B cell (primary cell): ENCODE results near the gene CACNA1G. TPM values are rescaled to one million over a fixed set of nuclear protein-coding genes. Genes with fewer than 3 reads are reported as not detected.

Source experiments
- ATAC-seq: fragments of 200-7000 bp; cut with Tn5 transposase; one replicate; pipeline ENCODE4 v1.10.0; 2021; ENCODE audit warnings: low read depth, mild to moderate bottlenecking, moderate number of reproducible peaks, moderate library complexity
- CTCF ChIA-PET: fragments of 350-600 bp; sonication (Branson Sonifier 250); formaldehyde crosslinking; loops from one replicate; lab custom pipeline; 2021; ENCODE audit warnings: antibody characterized with exemption, inconsistent platforms; lab: Charles Lee
- POLR2A ChIA-PET: fragments of 350-600 bp; sonication (Branson Sonifier 250); formaldehyde crosslinking; loops from one replicate; lab custom pipeline; 2021; ENCODE audit warnings: antibody characterized with exemption; lab: Charles Lee
- DNase-seq: peaks from one replicate; pipeline ENCODE4 v3.0.0; 2013
- H2AFZ ChIP-seq: 2 replicates; pipeline ENCODE4 v1.6.1; 2012; ENCODE audit warnings: mild to moderate bottlenecking, low read depth, low read length; ENCODE audit not compliant: insufficient read depth, poor library complexity, severe bottlenecking
- H3K27ac ChIP-seq, 2 donors: 1 replicate in 1 of 2; 2 replicates in 1 of 2; pipeline ENCODE4 v1.5.1; 2012 to 2013; ENCODE audit warnings: low read length in 2 of 2, mild to moderate bottlenecking in 2 of 2, moderate library complexity in 1 of 2
- H3K27me3 ChIP-seq, 4 experiments: fragments of 200-600 bp in 1 of 4; sonication (generic) in 1 of 4; replicated peaks in 1 of 4; 1 replicate in 2 of 4; 2 replicates in 2 of 4; pipeline versions ENCODE4 v1.6.1 to v1.7.0; 2013 to 2016; ENCODE audit warnings: low read length in 3 of 4, mild to moderate bottlenecking in 2 of 4, mixed read lengths in 1 of 4, moderate library complexity in 1 of 4; ENCODE audit not compliant: insufficient read depth in 4 of 4, control insufficient read depth in 3 of 4; ENCODE audit errors: control extremely low read depth in 1 of 4
- H3K36me3 ChIP-seq, 2 experiments: replicated peaks in 1 of 2; 1 replicate in 1 of 2; 2 replicates in 1 of 2; pipeline versions ENCODE4 v1.6.1 to v1.7.1; 2013; ENCODE audit warnings: low read length in 1 of 2; ENCODE audit not compliant: insufficient read depth in 2 of 2, control insufficient read depth in 1 of 2; ENCODE audit errors: control extremely low read depth in 1 of 2, extremely low read depth in 1 of 2
- H3K4me1 ChIP-seq, 2 donors: fragments of 200-600 bp in 1 of 2; sonication (generic) in 1 of 2; 1 replicate in 1 of 2; 2 replicates in 1 of 2; pipeline versions ENCODE4 v1.5.1 to v1.6.1; 2013 to 2017; ENCODE audit warnings: low read length in 2 of 2; ENCODE audit not compliant: control insufficient read depth in 2 of 2, insufficient read depth in 2 of 2
- H3K4me2 ChIP-seq: replicated peaks from 2 replicates; pipeline ENCODE3; 2012; ENCODE audit warnings: mild to moderate bottlenecking, low read depth, low read length; ENCODE audit not compliant: poor library complexity, severe bottlenecking
- H3K4me3 ChIP-seq, 5 experiments: fragments of 200-600 bp in 1 of 5; sonication (generic) in 1 of 5; 1 replicate in 3 of 5; 2 replicates in 2 of 5; pipeline versions ENCODE4 v1.5.1 to v1.7.0; 2011 to 2016; ENCODE audit warnings: low read length in 4 of 5, mild to moderate bottlenecking in 4 of 5, low read depth in 2 of 5, control low read depth in 1 of 5, moderate library complexity in 1 of 5; ENCODE audit not compliant: insufficient read depth in 1 of 5; ENCODE audit errors: control extremely low read depth in 1 of 5, extremely low read depth in 1 of 5
- H3K79me2 ChIP-seq: fragments of 200-600 bp; sonication (generic); one replicate; pipeline ENCODE4 v1.6.0; 2016; ENCODE audit warnings: low read length; ENCODE audit not compliant: control insufficient read depth, insufficient read depth
- H3K9ac ChIP-seq: fragments of 200-600 bp; sonication (generic); 2 replicates; pipeline ENCODE4 v1.6.1; 2017; ENCODE audit warnings: mild to moderate bottlenecking, low read length, moderate library complexity
- H3K9me3 ChIP-seq, 3 donors: one replicate each; pipeline versions ENCODE4 v1.6.1 to v1.7.1; 2013; ENCODE audit warnings: low read length in 2 of 3; ENCODE audit not compliant: control insufficient read depth in 2 of 3, insufficient read depth in 1 of 3; ENCODE audit errors: control extremely low read depth in 1 of 3
- H4K20me1 ChIP-seq: 2 replicates; pipeline ENCODE4 v1.6.0; 2012; ENCODE audit warnings: mild to moderate bottlenecking, low read length; ENCODE audit not compliant: insufficient read depth, control insufficient read depth, poor library complexity, severe bottlenecking
- H3K27ac Mint-ChIP-seq: one replicate; pipeline ENCODE4 v1.8.0; 2021; ENCODE audit warnings: mixed read lengths
- H3K27me3 Mint-ChIP-seq: one replicate; pipeline ENCODE4 v1.8.0; 2021; ENCODE audit warnings: mixed read lengths
- H3K4me1 Mint-ChIP-seq: one replicate; pipeline ENCODE4 v1.8.0; 2021; ENCODE audit warnings: mixed read lengths
- H3K4me3 Mint-ChIP-seq: one replicate; pipeline ENCODE4 v1.8.0; 2021; ENCODE audit warnings: mixed read lengths
- H3K9me3 Mint-ChIP-seq: one replicate; pipeline ENCODE4 v1.8.0; 2022; ENCODE audit warnings: mixed read lengths; ENCODE audit not compliant: insufficient read depth
- CTCF ChIP-seq: fragments of 200-600 bp; IDR thresholded peaks from one replicate; pipeline ENCODE4 v1.8.0; 2022; ENCODE audit warnings: antibody characterized with exemption, mild to moderate bottlenecking
- EZH2 ChIP-seq: IDR thresholded peaks from 2 replicates; pipeline ENCODE4 v1.6.1; 2012; ENCODE audit warnings: borderline replicate concordance, low read depth, mild to moderate bottlenecking, moderate library complexity, low read length; ENCODE audit not compliant: insufficient read depth, poor library complexity, severe bottlenecking
- WGBS: methylation state at CpG from one replicate; pipeline ENCODE4 v1.1.5; 2013; ENCODE audit warnings: missing lambda C conversion rate; ENCODE audit not compliant: insufficient coverage; 5-methylcytosine and 5-hydroxymethylcytosine counted together
- intact Hi-C: fragments of 100-400 bp; cut with micrococcal nuclease; formaldehyde crosslinking; loops from one replicate; pipeline ENCODE4 v1.10.0; 2022
- polyA plus RNA-seq: library from polyadenylated mRNA; depleted of rRNA; stranded (reverse); fragments of >200 nt; gene quantifications from 2 replicates; pipeline ENCODE4 v1.2.3, GENCODE V29; 2012
- total RNA-seq, 2 donors: library from RNA; stranded (reverse); fragments of 120-200 nt in 1 of 2; gene quantifications; 1 replicate in 1 of 2; 2 replicates in 1 of 2; pipeline versions ENCODE4 v1.2.3 to v1.2.4, GENCODE V29; 2013 to 2022

Gene CACNA1G
- total and polyA plus RNA-seq, 2 donors (not counting 1 experiment from before 2014, with no cell fraction given) = 0.12 TPM; not detected in 1

GRCh38 chr17:50549256-50549941, 11.1 kb upstream of the CACNA1G start:
- Histone ChIP-seq H3K4me1 (peaks cover 9 to 13% of the 10 kb centered on the region in 2 donors), H3K4me2 (no peak overlapping the region), H4K20me1 (no peaks in the 10 kb centered on the region), H2AFZ (no peak overlapping the region), H3K4me3 (no peak overlapping the region), H3K27ac (no peak overlapping the region), H3K27me3 (peaks cover 0 to 6% (median 1%) of the 10 kb centered on the region in 4 experiments), H3K79me2 (no peaks in the 10 kb centered on the region), H3K9ac (no peak overlapping the region), H3K9me3 (no peaks in the 10 kb centered on the region), H3K36me3 (peaks cover 0 to 3% of the 10 kb centered on the region in 2 experiments)
- no peak for ATAC-seq
- peaks cover 2% of the 10 kb centered on the region for H3K27me3 Mint-ChIP-seq
- ChIA-PET CTCF (interaction anchor here (4.8 kb wide), 1 partner anchor 77 kb away, joined by 45 read pairs; no protein-coding TSS in a partner anchor), POLR2A (no interaction called here)
- no peak overlapping the region for H3K4me3 Mint-ChIP-seq
- H3K4me1 Mint-ChIP-seq = peaks cover 11% of the 10 kb centered on the region
- WGBS = 97% methylated on average over 19 of the region's 19 CpGs
- H3K9me3 Mint-ChIP-seq = no peaks in the 10 kb centered on the region
- no peak overlapping the region for H3K27ac Mint-ChIP-seq
- intact Hi-C loops = loop anchor here (5.0 kb wide), 1 partner anchor 618 kb away; the partner anchor contains the start of gene NME2
- no peak for DNase-seq
- TF ChIP-seq CTCF = no peak
- no peak for TF ChIP-seq EZH2

GRCh38 chr17:50549969-50550368, 10.5 kb upstream of the CACNA1G start:
- Histone ChIP-seq H2AFZ (no peak overlapping the region), H3K79me2 (no peaks in the 10 kb centered on the region), H3K4me1 (peaks cover 9 to 13% of the 10 kb centered on the region in 2 donors), H4K20me1 (no peaks in the 10 kb centered on the region), H3K36me3 (peaks cover 0 to 3% of the 10 kb centered on the region in 2 experiments), H3K27me3 (peaks cover 0 to 2% (median 0%) of the 10 kb centered on the region in 4 experiments), H3K9ac (no peak overlapping the region), H3K27ac (no peak overlapping the region), H3K4me3 (no peak overlapping the region), H3K9me3 (no peaks in the 10 kb centered on the region), H3K4me2 (no peak overlapping the region)
- ATAC-seq = no peak
- no peaks in the 10 kb centered on the region for H3K9me3 Mint-ChIP-seq
- intact Hi-C loops = loop anchor here (5.0 kb wide), 1 partner anchor 617 kb away; the partner anchor contains the start of gene NME2
- POLR2A ChIA-PET = no interaction called here
- peaks cover 10% of the 10 kb centered on the region for H3K4me1 Mint-ChIP-seq
- H3K4me3 Mint-ChIP-seq = no peak overlapping the region
- H3K27ac Mint-ChIP-seq = no peak overlapping the region
- TF ChIP-seq EZH2 (no peak), CTCF (no peak)
- no peak for DNase-seq
- 95% methylated on average over 11 of the region's 11 CpGs for WGBS
- H3K27me3 Mint-ChIP-seq = no peaks in the 10 kb centered on the region
- CTCF ChIA-PET = interaction anchor here (1.5 kb wide), 1 partner anchor 147 kb away, joined by 7 read pairs; no protein-coding TSS in a partner anchor
